ENCODE data around the gene MED6.
A peak's percentile ranks its signal among the peaks of the same experiment; 100 is the strongest.

Gene MED6

DNA sequence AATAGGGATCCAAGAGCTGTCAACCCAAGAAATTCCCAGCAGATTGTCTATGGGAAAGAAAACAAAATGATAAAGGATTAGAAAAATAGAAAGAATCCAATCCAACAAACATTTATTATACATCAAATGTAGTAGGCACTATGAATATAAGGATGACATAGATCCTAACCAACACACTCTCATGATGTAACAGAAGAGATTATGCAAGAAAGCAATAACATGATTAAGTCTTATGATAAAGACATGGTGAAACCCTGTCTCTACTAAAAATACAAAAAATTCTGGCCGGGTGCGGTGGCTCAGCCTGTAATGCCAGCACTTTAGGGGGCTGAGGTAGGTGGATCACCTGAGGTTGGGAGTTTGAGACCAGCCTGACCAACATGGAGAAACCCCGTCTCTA, 2.7 kb downstream of the MED6 start:
- DNase-seq = no peak

DNA sequence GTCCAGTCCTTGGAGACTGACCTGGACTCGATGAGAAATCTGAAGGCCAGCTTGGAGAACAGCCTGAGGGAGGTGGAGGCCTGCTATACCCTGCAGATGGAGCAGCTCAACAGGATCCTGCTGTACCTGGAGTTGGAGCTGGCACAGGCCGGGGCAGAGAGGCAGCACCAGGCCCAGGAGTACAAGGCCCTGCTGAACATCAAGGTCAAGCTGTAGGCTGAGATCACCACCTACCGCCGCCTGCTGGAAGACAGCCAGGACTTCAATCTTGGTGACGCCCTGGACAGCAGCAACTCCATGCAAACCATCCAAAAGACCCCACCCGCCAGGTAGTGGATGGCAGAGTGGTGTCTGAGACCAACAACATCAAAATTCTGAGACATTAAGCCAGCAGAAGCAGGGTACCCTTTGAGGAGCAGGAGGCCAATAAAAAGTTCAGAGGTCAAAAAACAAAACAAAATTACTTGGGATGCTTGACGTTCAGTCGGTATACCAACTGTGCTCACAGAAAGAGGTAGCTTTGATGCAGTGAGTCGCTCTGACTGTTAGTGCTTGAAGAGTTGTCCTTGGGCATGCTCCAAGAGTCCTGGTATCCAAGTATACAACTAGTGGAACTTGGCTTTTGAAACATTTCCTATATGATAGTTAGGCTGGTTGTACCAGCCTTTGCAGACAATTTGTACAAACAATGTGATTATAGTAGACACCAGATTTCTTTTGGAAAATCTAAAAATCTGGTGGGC, 4.8 kb downstream of the MED6 start:
- no peak for DNase-seq

GRCh38 chr14:70594461-70594860, 6.0 kb downstream of the MED6 start:
- DNase-seq = no peak

DNA sequence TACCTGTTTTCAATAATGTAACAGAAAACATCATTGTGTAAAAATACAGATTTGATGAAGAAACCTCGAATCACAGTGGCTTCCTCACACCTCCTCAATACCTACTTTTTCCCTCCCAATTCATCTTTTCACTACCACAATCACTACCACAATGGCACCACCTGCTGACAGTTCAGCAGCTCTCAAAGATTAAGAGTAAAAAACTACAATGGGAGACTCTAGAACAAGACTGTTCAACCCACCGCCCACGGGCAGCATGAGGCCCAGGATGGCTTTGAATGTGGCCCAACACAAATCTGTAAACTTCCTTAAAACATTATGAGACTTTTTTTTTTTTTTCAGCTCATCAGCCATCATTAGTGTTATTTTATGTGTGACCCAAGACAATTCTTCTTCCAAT, 15.2 kb downstream of the MED6 start:
- DNase-seq = no peak

DNA sequence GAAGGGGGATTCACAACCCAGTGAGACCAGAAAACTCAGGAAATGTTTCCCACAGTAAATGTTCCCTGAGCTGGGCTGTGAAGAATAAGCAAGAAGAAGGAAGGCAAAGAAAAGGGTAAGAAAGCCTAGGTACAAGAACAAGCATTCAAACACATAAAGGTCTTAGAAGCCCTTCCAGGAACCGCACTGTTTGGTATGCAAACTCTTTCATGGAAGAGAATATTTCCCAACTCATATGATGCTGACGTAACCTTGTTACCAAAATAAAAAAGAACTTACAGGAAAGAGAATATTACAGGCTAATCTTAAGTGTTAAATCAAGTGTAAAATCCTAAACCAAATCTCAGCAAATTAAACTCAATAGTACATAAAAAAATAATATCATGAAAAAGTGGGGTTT, 23.6 kb downstream of the MED6 start:
- DNase-seq = no peak

- no peak for DNase-seq
Measured at GRCh38 chr14:70573050-70573449, 27.4 kb downstream of the MED6 start.

- no peak for DNase-seq
Measured at GRCh38 chr14:70571139-70571538, 29.3 kb downstream of the MED6 start.

- peak; percentile 77 for DNase-seq
Measured at GRCh38 chr14:70567791-70568190, 32.7 kb downstream of the MED6 start.

GRCh38 chr14:70563869-70564268, 36.6 kb downstream of the MED6 start:
- DNase-seq = no peak

DNA sequence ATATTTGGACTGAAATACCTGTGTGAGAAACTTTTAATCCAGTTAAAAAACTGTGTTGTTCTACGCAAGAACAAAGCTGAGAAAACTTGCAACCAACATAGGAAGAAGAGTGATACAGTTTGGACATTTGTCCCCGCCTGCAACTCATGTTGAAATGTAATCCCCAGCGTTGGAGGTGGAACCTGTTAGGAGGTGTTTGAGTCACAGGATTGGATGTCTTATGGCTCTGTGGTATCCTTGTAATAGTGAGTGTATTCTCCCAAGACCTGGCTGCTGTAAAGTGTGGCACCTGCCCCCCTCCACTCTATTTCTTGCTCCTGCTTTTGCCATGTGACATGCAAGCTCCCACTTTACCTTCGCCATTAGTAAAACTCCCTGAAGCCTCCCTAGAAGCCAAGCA, 37.0 kb downstream of the MED6 start:
- DNase-seq = no peak

DNA sequence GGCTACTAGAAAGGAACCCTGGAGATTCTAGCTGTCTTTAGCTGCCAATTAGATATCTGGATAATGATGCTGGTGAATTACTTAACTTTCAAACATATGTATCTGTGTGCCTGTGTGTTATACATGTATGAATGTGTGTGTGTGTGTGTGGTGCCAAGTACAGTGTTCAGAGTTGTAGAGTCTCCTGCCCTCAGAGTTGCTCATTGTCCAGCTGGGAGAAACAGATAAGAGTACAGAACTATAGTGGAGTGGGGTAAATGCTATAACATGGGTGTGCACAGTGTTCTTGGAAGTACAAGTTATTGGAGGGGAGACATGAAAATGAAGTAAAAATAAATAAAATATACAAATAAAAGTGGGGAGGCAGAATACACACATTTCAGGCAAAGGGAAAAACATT, 42.1 kb downstream of the MED6 start:
- DNase-seq = no peak

DNA sequence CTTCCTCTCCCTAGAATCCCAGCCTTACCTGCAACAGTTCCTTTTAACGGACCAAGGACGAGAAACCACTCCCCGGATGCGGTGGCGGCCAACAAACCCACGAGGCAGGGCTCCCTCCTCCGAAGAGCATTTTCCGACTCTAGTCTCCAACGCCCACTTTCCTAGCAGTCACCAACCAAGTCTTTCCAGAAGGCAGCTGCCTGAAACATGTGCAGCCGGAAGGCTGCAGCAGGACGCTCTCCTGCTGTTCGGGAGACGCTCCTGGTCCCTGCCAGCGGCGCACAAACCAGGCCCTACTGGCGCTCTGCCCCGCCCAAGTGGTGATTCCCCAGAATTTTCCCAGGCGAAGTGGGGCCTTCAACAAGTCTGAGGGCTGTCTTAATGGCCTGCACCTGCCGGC, 44.6 kb downstream of the MED6 start:
- DNase-seq = no peak

GRCh38 chr14:70538087-70538486, 62.4 kb downstream of the MED6 start:
- DNase-seq = no peak

DNA sequence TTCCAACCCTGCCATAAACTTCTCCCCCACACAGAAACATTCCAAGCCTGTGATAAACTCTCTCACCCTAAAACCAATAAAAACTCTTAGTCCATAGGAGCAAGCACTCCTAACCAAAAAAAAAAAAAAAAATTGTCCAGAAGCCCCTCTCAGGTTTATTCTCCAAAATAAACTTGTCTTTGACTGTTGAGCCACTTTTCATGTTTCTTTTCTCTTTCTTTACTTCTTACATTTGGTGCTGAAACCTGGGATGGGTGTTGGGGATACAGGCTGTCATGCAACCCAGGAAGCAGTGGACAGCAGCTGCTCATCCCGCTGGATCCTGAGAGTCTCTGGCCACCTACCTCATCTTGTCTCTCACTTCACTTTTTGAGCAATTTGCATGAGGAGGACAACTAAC, 63.6 kb downstream of the MED6 start:
- no peak for DNase-seq

DNA sequence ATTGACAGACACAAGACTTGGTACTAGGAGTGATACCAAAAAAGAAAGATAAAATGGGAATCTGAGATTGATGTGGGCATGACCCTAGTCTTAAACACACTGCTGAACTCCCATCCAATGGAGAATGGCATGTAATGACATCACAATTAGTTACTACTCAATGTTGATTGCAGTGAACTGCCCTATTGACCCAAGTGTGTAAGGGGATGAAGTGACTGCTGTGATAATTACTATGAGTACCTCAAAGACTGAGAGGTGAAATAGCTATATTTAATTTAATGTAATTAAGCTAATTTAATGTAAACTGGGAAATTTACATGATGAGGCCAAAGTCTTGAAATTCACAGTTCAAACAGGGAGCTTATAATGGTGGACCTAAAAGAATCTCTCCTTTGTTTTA, 65.6 kb downstream of the MED6 start, which contains the start of gene ADAM20:
Gene ADAM20 (minus strand): TSS at position 101 of the 400 bp plus-strand sequence. CDS start 10,247 bp downstream, outside the sequence.
- DNase-seq = no peak
